ENCODE results near the gene PCSK6.
"Not testable (repeated sequence)": the region's sequence is repeated elsewhere in the genome, so short reads cannot be mapped to it uniquely, and the experiment has no call there.

Gene PCSK6

DNA sequence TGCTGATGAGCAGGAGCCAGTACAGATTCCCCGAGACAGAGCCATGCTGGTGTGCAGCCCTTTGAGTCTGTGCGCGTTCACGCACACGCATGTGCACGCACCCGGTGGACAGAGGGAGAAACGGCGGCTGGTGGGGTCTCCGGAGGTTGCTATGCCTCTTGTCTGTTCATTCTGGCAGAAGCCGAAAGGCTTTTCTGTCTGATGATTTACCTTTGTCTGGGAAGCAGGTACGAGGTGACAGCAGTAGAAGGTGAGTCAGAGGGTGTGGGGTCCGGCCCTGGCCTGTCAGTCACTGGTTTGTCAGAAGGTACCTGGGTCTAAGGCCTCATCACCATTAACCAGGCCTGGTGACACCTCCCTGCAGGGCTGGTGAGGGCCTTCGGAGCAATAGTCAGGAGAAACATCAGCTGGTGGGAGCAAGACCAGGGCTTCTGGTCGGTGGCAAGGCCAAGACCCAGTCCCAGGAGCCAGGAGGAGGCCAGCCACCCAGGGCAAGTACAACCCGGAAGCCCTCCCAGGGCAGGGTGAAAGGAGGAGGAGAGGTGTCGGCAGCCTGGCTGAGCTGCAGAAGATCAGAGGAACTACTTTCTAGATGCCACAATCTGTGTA, 7.5 kb downstream of the PCSK6 start:
- DNase-seq, result no peak

DNA sequence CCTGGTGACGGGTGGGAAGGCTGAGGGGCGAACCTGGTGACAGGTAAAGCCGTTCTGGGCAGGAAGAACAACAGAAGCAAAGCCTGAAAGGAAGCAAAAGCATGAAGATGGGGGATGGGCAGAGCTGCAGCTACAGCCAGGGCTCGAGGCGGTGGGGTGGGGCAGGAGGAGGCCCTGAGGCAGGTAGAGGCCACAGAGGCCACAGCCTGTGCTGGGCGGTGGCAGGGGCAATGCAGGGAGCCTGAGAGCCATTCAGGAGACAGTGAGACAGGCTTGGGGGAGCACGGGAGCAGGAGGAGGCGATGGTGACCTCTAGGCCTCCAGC, 8.2 kb downstream of the PCSK6 start:
- no peak for DNase-seq

DNA sequence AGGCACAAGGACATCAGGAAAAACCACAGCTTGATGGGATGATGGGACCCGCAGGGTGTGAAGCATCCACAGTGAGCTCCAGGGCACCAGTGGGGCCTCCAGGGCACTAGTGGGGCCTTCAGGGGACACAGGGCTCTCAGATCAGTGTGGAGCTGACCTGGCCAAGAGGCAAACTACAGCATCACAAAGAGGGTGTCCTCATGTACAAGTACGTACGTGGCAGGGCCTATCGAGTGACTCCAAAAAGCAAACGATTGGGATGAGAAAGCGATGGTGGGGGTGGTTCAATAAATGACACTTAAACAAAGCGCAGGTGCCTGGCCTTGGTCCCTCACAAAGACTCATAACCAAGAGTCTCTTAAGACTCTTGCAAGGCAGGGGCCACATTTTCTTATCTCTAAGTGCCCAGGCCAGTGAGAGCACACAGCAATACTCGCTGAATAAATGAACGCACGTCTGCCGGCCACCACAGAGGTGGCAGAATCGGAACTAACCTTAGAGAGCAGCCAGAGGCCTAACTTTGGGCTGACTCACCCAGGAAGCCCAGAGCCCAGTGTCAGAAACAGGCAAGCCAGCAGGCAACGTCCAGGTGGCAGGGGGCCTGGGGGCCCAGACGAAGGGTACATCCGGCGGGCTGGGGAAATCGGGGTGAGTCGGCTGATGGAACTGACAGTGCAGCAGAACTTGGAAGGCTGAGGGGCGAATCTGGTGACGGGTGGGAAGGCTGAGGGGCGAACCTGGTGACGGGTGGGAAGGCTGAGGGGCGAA, 8.7 kb downstream of the PCSK6 start:
- DNase-seq, result no peak

DNA sequence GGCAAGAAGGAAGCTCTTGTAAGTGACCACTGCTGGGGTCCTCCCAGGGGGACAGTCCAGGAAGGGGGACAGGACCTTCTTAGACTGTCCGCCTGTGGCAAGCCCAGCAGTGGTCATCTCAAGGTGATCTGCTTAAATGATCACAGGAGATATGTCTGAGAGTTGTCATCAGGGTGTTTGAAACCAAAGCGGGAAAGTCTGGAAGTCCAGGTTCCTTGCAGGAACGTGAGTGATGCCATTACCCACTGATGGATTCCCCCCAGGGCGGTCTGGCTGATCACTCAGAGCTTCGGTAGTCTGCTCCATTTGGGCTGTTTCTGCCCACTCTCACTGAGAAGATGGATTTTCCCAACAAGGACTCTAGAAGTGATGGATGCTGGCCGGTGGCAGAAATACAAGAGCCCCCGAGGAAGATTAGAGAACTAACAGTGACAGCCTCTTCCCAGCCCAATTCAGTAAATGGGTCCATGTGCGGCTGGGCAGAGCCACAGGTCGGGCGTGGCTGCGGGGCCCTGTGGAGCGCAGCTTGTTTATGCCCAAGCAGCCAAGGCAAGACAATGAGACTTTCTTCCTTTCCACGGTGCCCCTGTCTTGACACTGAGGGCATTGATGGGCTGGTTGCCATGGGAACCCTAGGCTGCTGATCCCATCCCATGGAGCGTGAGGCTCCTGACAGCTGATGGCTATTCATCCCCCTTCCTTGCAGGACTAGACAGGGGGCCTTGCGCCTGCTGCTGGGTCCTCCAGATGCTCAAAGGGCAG, 9.5 kb downstream of the PCSK6 start:
- DNase-seq, result no peak

DNA sequence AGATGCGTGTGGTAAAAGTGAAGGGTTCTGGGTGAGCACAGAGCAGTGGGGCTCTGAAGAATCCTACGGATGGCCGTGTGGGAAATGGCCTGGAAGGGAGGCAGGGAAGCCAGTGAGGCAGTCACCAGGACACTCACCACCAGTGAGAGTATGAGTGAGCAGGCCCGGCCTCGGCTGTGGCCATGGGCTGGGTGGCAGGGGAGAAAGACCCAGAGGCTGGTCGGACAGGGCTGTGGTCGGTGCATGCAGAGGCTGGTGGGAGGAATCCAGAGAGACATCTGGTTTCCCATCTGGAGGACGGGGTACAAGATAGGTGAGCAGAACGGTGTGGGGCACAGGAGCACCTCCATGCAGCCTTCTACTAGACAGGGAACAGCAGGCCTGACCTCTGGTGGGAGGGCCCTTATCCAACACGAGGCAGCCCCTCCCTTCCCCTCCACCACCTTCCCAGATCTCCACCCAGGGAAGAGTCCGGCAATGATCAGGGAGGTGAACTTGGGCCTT, 10.1 kb downstream of the PCSK6 start:
- no peak for DNase-seq

DNA sequence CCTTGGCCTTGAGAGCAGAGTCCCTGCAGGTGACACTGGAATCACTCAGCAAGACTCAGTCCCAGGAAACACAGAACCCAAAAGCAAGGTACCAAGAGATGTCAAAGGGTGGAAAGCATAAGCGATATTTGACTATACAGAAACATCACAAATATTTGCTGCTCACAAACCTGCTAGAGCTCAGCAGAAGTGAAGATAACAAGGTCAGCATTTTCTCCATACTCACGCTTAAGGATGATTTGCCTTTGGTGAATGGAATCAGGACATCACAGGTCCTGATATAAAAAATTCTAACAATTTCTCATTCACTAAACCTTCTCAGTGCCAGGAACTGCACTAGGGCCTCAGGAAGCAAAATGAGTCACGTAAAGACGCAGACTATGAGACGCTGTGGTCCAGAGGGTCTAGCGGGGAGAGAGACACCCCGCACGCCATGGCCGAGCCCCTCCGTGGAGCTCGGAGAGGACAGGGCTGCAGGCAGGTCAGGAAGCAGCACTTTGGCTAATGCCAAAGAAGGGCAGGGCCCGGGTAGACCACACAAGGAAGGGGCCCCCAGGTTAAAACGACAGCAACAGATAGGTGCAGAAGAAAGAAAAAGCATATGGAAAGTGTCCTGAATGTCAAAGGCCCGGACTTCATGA, 10.7 kb downstream of the PCSK6 start:
- DNase-seq, result no peak

DNA sequence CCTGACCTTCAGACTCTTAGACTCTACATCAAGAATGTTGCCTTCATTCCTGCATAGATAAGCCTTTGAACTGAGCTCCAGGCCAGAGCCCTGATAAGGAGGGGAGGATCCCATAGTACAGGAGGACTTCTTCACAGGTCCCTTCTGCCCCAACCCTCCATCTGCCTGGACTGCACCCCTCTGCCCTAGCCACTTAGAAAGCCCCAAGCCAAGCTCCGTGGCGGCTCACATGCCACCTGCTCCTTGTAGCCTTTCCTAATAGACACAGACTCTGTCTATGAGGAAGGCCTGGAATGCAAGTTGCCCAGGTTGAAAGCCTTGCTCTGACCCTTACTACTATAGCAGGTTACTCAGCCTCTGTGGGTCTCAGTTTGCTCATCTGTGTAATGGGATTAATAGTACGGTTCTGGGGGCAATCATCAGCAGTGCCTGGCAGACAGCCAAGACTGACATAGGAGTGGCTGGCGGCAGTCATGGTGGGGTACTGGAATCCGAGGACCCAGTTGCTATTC, 11.6 kb downstream of the PCSK6 start:
- DNase-seq, result no peak

DNA sequence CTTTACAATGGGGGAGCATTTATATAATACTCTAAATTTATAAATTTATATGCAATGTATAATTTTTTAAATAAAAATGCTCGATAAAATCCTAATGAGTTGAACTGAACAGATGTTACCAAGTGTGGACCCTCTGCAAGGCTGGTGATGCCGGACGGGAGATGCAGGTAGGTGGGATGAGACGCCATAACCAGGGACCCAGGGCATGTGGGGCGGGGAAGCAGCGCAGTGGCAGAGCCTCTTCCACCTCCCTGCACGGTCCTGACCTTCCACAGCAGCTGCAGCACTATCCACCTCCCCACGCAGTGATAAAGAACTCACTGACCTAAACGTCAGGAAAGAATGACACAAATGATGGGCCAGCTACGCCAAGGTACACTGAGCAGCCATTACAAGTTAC, 12.8 kb downstream of the PCSK6 start:
- DNase-seq, result no peak

DNA sequence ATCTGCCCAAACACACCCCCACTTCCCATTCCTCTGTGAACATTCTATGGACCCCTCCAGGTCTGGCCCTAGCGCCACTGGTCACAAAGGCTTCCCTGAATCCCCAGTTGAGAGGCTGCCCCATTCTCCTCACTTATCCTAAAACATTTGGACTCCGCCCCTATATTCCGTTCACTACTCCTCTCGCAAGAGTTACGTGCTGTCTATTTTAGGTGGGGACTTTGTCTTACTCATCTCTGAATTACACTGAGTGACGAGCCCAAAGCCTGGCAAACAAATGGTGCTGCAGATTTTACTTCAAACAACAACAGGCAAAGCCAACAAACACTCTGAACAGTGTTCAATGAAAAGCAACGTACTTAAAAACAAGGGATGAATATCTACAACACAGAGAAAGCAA, 14.5 kb downstream of the PCSK6 start:
- DNase-seq, result no peak

DNA sequence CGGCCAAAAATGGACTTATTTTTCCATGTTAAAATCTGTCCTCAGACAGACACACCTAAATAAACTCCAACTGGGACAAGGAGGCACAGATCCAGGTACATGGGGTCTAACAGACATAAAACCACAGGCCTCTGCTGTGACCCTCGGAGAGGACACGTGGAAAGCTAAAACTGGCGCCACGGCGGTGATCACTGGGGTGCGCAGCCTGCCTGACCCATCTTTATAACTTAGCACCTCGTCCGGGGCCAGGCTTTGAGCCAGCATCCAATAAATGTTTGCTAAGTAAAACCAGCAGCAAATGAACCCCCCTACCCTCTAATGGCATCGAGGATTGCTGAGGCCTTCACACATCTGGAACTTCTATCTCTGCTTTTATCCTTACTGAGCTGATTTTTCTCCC, 15.3 kb downstream of the PCSK6 start:
- no peak for DNase-seq

DNA sequence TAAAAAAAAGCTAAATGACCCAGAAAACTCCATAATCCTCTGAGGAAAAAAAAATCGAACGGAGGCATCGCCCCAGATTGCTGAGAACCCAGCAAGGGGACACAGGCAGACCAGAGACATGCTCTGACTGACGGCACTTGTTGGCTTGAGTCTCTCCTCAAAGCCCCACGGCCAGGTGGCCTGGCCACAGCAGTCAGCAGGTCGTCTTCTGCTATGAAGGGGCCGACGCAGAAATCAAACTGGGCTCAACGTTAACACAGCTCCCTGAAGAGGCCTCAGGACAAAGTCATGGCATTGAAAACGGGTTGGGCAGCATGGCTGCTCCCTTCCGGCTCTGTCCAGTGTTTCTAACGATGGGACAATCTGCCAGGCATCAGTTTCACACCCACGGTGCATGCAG, 17.5 kb downstream of the PCSK6 start:
- no peak for DNase-seq

DNA sequence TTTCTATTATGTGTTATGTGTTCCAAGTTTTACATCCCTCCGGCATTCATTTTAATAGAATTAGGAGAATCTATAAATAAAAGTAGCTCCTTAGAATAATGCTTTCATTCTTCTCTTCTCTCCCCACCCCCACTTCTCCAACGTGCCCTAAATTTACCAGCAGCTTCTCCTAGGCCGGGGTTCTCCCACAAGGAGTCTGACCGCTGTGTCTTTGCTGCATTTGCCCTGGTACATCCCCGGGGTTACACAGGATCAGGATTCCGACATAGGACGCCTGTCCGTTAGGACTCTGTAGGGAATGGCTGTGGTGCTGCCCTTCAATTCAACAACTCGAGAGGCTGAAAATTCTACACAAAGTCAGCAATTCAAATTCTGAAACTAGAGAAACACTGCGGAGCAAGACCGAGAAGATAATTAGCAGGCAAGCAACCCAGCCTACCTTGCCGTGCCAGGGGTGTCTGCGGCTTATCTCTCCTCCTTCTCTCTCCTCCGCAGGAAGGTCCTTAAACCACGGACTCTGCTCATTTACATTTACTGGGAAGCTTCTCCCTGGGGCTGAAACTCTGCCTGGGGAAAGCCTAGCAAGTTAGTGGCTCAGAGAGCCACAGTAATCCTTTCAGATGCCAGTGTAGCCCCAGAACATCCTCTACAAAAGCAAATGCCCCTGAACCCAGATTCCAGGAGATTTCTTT, 18.8 kb downstream of the PCSK6 start:
- no peak for DNase-seq

DNA sequence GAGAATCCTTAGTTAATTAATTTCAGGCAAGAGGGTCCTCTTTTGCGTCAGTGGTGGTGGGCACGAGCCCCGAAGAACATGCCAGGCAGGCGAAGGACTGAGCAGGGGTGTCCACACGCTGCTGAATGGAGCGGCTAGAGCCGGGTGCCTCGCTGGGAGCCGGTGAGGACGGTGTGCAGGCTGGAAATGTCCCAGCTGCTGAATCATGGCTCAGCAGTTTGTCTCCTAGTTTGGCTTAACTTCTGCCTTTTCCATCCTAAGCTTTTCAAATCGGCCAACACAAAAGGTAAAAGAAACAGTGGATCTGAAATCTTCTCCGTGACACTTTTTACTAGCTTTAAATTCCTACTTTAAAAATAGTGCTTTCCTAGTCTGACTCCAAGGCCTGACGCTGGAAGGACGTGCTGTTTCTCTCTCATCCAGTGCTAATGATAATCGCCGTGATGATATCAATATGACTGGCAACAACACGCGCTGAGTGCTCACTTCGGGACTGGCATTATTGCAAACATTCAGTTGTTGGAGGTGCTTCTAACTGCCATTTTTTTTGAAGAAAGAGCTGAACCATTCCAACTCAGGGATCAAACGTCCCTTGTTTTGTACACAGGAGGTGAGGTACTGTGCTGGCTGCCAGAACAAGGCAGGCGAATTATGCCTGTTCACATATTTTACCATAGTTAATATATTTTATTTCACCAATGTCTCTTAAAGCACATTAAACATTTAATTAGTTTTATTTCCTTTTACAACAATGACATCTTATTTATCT, 19.8 kb downstream of the PCSK6 start:
- DNase-seq, result no peak

DNA sequence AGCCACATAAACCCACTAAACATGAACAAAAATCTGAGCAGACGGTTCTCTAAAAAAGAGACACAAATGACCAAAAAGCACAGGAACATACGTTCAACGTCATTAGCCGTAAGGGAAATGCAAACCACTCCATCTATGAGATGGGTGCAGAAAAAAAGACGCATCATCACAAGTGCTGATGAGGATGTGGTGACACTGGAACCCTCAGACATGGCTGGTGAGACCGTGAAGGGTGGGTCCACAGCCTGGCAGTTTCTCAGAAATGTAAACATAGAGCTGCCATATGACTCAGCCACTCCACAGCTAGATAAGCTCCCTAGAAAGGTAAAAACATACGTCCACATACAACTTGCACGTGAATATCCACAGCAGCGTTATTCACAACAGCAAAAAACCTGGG, 23.3 kb downstream of the PCSK6 start:
- no peak for DNase-seq

DNA sequence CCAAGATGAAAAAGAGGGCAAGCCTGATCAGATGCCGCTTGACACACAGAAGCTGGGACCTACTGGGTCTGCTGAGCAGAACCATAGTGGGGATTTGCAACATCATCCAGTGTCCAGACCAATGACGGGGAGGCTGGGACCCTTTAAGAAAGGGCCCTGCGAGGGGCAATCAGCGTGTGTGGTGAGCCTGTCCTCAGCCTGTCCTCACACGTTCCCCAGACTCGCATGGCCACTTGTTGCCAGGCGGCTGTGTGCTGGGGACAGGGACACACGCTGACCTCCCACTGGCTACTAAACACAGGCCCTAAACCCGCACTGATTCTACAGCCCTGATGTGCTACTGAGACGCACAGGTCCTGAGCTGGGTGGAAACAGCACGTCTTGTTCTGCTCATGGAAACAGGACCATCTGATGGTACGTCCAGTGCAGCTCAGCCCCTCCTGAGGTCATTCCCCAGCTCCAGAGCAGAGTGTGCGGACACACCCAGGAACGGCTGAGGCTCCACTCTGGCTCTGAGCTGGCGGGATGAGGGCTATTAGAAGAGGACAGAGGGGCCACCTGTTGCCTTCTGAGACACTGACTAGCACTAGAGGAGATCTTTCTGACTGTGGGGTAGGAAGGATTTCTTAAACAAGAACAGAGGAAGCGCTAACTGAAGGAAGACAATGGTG, 24.4 kb downstream of the PCSK6 start:
- no peak for DNase-seq

DNA sequence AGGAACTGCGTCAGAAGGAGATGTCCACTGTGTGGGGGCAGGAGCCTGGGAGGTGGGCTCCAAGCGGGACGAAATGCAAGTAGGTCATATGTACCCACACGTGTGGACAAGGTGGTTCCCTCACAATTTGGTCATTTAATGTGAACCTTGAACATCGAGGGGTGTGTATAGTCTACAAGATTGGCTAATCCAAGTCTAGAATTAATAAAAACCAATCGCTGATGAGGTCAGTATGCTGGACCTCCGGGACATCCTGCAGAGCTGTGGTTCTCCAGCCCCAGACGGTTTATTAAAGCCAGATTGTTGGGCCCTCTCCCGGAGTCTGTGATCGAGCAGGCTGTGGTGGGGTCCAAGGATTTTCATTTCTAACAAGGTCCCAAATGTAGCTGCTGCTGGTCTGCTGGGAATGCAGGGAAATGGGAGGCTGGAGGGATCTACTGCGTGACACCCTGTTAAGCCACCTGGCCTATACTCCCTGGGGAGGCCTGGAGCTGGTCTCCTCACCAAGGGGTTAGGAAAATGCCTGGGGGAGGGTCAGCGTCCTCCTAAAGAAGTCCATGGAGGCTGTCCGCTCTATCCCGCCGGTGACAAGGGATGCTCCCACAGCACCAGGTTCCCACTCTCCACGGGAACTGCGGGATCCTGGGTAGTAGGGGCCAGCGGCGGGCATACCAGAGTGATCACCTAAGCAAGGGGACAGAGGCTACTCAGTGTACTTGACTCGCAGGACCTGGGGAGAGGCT, 25.1 kb downstream of the PCSK6 start:
- no peak for DNase-seq

DNA sequence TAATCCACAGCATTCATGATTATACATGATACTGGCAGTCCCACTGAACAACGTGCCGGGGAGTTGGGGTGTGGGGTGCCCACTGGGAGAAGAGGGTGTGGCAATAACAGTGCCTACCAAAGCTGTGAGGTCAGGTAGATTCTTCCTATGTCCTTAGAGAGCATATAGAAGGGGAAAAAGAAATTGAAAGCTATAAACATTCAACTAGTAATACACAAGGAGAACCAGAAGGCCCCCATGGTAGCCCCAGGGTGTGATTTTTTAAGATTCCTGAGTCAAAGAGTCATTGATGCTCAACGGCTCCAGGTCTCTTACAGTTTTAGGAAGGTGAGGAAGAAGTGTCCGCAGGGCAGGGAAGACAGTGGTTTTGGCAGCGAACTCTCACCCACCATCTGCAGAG, 25.8 kb downstream of the PCSK6 start:
- not testable (repeated sequence) for DNase-seq

DNA sequence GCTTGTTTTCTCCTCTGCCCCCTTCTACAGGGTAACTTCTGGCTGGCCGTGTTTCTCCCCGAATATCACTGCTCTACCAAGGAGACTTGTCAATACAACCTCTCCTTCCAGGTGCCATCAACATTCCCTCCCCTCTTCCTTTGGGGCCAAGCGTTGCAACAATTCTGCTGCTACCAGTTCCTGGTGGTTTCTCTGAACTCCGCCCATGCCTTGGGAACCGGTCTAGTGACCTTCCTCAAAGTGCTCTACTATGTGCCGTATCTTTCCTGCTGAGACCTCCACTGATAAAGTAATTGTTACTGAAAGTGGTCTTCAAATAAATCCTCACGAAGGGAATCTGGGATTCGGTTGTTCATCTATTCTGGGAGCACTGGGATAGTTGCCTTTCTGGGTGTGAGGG, 26.2 kb downstream of the PCSK6 start:
- no peak for DNase-seq

DNA sequence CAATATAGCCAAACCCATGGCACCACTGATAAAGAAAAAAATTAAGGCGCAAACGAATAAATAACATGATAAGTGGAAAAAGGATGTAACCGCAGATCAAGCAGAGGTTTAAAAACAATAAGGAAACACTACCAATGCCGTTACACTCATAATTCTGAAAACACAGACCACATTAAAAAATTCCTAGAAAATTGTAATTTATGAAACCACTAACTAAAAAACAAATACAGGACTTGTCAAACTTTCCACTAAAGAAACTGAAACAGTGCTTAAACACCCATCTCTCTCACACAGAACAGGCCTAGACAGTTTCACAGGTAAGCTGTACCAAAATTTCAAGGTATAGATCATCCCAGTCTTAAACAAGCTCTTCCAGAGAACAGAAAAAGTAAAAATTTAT, 28.4 kb downstream of the PCSK6 start:
- DNase-seq, result no peak

DNA sequence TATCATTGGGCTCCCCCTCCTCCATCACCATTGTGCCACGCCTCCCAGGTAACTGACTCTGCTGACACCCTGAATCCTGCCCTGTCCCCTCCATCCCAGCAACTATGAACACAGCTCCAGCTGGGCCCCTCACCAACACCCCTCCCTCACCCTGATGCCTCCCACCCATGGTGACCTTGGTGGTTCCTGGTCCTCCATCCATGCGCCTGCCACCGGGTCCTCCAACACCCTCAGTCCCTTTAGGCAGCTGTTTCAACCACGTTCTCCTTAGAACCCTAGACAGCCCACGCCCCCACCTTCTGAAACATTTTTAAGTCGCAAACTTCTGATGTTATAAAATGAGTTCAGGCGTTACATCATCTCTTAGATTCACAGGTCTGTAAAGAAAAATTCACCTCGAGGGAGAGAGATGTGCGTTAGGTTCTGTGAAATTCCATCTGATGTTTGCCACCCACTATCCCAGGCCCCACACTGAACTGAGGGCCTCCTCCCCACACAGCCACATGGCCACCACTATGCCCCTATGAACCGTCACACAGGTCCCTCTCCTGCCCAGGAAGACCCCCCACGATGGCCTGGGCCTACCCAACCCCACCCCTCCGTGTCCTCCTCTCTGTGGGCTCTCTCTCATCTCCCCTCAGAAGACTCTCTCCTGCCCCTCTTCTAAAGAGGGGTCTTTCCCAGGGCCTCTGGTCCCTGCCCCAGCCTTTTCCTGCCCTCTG, 29.8 kb downstream of the PCSK6 start:
- no peak for DNase-seq
